Measurements from ENCODE around the gene CHRNB1.

The CHRNB1 gene

DNA sequence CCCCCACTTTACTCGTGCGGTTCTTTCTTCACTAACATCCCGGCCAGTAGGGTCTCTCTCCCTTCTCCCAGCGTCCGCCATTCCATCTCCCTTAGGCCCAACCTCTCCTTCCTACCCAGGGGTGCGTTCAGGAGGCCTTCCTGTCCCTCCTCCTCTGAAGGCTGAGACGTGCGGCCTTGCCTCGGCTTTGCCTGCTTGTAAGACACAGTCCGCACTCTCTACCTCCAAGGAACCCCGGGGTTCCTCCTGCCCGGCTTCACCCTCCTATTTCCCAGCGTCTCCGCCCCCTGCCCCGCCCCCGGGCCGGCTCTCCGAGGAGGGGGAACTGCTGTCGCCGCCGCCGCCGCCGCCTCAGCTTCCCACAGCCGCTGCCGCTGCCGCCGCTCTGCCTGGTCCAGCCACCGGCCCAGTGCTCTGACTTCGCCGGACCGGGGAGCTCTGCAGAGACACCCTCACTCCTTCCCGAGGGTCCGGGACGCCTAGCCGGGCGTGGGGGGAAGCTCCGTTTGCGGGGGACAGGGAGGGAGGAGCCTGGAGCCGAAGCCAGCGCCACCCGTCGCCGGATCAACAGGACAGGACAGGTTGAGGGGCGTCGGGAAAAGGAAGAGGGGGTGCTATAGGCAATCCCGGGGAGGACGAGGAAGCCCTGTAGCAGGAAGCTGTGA is 6.8 kb upstream of the CHRNB1 start:
- DNase-seq (ENCODE audit: low read depth) = no peak

- no peak for DNase-seq (ENCODE audit: low read depth)
Measured at GRCh38 chr17:7438656-7439460, 6.0 kb upstream of the CHRNB1 start.

GRCh38 chr17:7439462-7440112 is 5.3 kb upstream of the CHRNB1 start, which contains the start of gene FGF11:
Gene FGF11 (plus strand): TSS chr17:7439512. CDS start chr17:7439621, 109 bp downstream.
- no peak for DNase-seq (ENCODE audit: low read depth)

DNA sequence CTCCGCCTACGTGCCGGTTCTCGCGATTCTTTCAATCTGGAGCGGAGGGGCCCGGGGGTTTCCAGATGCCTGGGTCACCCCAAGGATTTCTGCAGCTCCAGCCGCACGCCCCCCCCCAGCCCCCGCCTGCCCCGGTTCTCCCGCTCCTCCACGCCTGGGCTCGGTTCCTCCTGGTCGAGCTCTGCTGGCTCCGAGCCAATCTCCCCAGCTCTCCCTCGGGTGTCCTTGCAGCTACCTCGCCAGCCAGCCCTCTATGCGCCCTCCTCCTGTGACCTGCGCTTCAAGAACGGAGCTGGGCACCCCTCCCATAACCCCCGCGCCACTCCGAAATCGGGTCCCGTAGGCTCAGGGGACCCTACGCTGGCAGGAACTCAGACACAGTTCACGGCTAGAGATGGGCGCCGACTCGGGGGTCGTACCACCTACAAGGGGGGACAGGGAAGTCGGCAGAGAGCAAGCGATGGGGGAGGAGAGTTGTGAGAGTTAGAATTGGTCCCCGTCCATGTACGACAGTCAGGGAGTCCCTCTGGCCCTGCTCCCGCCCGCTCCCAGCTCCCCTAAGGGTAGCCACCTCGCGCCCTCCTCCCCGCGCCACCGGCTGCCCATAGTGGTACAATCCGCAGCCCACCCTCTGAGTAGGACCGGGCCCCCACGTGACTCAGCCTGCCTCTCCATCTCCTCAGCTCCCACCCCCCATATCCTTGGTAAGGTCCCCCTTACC is 4.6 kb upstream of the CHRNB1 start:
- no peak for DNase-seq (ENCODE audit: low read depth)

- DNase-seq (ENCODE audit: low read depth) = no peak
Measured at GRCh38 chr17:7440834-7441195, 4.0 kb upstream of the CHRNB1 start.

DNA sequence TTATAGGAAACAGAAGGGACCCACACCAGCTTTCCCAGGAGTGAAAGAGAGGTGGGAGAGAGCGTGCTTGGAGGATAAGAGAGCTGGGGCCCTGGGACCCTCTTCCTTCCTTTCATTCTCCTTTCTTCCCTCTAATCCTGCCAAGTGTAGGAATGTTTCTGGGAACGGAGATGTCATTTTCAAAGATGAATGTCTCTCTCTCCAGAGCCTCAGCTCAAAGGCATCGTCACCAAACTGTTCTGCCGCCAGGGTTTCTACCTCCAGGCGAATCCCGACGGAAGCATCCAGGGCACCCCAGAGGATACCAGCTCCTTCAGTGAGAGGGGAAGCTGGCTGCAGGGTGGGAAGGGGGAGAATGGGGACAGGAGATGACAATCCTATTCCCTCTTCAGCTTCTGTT is 3.6 kb upstream of the CHRNB1 start:
- no peak for DNase-seq (ENCODE audit: low read depth)

DNA sequence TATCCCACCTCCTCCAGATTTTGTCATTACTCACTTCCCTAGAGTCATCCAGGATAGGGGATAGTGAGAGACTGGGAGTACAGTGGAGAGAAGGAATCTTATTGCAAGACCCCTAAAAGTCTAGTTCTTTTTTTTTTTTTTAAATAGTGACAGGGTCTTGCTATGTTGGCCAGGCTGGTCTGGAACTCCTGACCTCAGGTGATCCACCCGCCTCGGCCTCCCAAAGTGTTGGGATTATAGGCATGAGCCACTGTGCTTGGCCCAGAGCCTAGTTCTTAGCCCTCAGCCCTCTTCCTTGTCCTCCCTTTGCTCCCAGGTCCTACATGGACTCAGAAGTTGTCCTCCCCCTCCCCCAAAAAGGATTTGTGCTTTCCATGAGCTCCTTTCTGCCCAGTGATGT is 2.7 kb upstream of the CHRNB1 start:
- DNase-seq (ENCODE audit: low read depth) = no peak

GRCh38 chr17:7443499-7444485 is 1.1 kb upstream of the CHRNB1 start:
- DNase-seq (ENCODE audit: low read depth) = no peak

DNA sequence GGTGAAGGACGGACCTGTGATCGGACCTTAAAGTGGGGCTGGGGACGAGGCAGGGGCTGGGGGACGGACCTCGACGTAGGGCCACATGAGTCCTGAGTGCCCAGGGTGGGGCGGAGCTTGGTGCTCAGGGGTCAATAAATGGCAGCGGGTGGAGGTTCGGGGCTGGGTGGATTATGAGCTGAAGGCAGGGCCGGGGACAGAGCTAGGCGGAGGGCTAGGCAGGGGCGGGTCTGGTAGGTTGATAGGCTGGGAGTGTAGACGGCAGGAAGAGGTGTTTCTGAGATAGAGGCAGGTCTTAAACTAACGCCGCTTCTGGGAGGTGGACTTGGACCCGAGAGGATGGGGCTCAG is 733 bp downstream of the CHRNB1 start:
- DNase-seq (ENCODE audit: low read depth) = no peak

GRCh38 chr17:7448461-7448860 is 3.6 kb downstream of the CHRNB1 start:
- DNase-seq (ENCODE audit: low read depth) = no peak

- DNase-seq (ENCODE audit: low read depth) = no peak
Measured at GRCh38 chr17:7459961-7460545, 15.2 kb downstream of the CHRNB1 start.

- DNase-seq (ENCODE audit: low read depth) = no peak
Measured at GRCh38 chr17:7460850-7461660, 16.2 kb downstream of the CHRNB1 start.

DNA sequence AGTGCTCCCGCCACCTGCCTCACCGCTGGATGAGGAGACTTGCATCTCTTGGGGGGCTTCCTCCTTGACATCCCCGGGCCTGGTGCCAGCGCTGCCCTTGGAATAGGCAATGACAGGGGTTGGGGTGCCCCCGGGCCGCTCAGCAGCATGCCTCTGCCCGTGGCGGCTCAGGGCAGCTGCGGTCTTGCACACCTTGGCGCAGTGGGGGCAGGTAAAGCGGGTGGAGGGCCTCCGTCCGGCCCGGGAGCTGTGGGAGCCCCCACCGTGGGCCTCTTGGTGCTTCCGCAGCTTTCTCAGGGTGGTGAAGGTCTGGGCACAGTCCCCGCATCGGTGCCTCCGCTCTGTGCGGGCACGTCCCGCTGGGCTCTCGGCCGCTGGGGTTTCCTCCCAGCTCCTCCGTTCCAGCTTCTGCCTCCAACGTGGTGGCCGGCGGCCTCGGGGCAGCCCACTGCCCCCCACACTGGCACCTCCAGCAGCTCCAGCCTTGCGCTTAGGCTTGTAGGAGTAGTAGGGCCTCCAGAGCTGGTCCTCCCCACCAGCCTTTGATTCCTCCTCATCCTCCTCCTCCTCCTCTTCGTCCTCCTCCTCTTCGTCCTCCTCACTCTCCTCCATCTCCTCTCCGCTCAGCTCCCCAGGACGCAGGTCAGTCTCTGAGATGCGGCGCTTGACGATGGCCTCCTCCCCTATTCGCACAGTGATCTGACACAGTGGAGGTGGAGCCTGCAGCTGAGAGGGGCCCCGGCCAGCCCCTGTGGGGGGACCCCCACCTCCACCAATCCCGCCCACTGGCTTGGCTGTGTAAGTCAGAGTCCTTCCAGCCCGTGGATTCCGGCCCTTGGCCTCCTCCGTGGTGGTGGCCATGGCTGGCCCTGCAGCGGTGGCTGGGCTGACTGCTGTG is 17.9 kb downstream of the CHRNB1 start:
- no peak for DNase-seq (ENCODE audit: low read depth)

DNA sequence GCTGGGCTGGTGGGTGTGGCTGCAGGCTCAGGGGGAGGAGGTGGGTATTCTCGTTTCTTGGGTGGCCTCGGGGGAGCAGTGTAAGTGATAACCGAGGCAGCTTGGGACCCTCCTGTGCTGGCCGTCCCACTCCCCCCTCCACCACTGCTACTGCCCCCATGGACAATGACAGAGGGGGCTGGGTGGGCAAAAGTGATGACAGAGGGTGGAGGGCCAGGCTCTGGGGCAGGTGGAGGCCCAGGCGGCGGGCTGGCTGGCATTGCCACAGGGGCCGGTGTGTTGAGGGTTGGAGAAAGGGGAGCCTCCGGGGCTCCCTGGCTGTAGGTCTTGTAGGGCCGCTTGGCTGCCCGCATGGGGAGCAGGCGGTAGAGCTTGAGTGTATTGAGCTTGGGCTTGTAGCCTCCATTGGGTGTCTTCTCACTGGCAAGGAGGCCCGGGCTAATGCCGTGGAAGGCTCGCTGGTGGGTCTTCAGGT is 18.5 kb downstream of the CHRNB1 start:
- no peak for DNase-seq (ENCODE audit: low read depth)

GRCh38 chr17:7464081-7464480 is 19.2 kb downstream of the CHRNB1 start:
- no peak for DNase-seq (ENCODE audit: low read depth)

- no peak for DNase-seq (ENCODE audit: low read depth)
Measured at GRCh38 chr17:7465597-7466275, 20.9 kb downstream of the CHRNB1 start.

DNA sequence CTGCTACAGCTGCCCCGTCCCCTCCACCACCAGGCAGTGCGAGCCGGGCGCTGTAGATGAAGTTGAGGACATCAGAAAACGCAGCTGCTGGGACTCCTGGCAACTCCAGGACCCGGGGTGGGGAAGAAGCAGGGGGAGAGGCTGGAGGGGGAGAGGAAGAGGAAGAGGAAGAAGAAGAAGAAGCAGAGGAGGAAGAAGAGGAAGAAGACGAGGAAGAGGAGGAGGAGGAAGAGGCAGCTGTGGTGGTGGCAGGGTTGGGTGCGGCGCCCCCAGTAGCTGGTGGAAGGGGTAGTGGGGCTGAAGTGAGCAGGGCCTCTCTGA is 21.4 kb downstream of the CHRNB1 start:
- DNase-seq (ENCODE audit: low read depth) = no peak

- no peak for DNase-seq (ENCODE audit: low read depth)
Measured at GRCh38 chr17:7466639-7467341, 21.9 kb downstream of the CHRNB1 start.
